B cell (primary cell): Measurements from ENCODE around the gene IMMP2L. TPM values are rescaled to one million over a fixed set of nuclear protein-coding genes. Genes with fewer than 3 reads are reported as not detected.
A peak's percentile ranks its signal among the peaks of the same experiment; 100 is the strongest.

ENCODE experiments used
- ATAC-seq: fragments of 200-7000 bp; cut with Tn5 transposase; one replicate; pipeline ENCODE4 v1.10.0; 2021; ENCODE audit warnings: low read depth, mild to moderate bottlenecking, moderate number of reproducible peaks, moderate library complexity
- CTCF ChIA-PET: fragments of 350-600 bp; sonication (Branson Sonifier 250); formaldehyde crosslinking; loops from one replicate; lab custom pipeline; 2021; ENCODE audit warnings: antibody characterized with exemption, inconsistent platforms; lab: Charles Lee
- POLR2A ChIA-PET: fragments of 350-600 bp; sonication (Branson Sonifier 250); formaldehyde crosslinking; loops from one replicate; lab custom pipeline; 2021; ENCODE audit warnings: antibody characterized with exemption; lab: Charles Lee
- DNase-seq: peaks from one replicate; pipeline ENCODE4 v3.0.0; 2013
- H2AFZ ChIP-seq: 2 replicates; pipeline ENCODE4 v1.6.1; 2012; ENCODE audit warnings: mild to moderate bottlenecking, low read depth, low read length; ENCODE audit not compliant: insufficient read depth, poor library complexity, severe bottlenecking
- H3K27ac ChIP-seq, 2 donors: 1 replicate in 1 of 2; 2 replicates in 1 of 2; pipeline ENCODE4 v1.5.1; 2012 to 2013; ENCODE audit warnings: low read length in 2 of 2, mild to moderate bottlenecking in 2 of 2, moderate library complexity in 1 of 2
- H3K27me3 ChIP-seq, 4 experiments: fragments of 200-600 bp in 1 of 4; sonication (generic) in 1 of 4; replicated peaks in 1 of 4; 1 replicate in 2 of 4; 2 replicates in 2 of 4; pipeline versions ENCODE4 v1.6.1 to v1.7.0; 2013 to 2016; ENCODE audit warnings: low read length in 3 of 4, mild to moderate bottlenecking in 2 of 4, mixed read lengths in 1 of 4, moderate library complexity in 1 of 4; ENCODE audit not compliant: insufficient read depth in 4 of 4, control insufficient read depth in 3 of 4; ENCODE audit errors: control extremely low read depth in 1 of 4
- H3K36me3 ChIP-seq, 2 experiments: replicated peaks in 1 of 2; 1 replicate in 1 of 2; 2 replicates in 1 of 2; pipeline versions ENCODE4 v1.6.1 to v1.7.1; 2013; ENCODE audit warnings: low read length in 1 of 2; ENCODE audit not compliant: insufficient read depth in 2 of 2, control insufficient read depth in 1 of 2; ENCODE audit errors: control extremely low read depth in 1 of 2, extremely low read depth in 1 of 2
- H3K4me1 ChIP-seq, 2 donors: fragments of 200-600 bp in 1 of 2; sonication (generic) in 1 of 2; 1 replicate in 1 of 2; 2 replicates in 1 of 2; pipeline versions ENCODE4 v1.5.1 to v1.6.1; 2013 to 2017; ENCODE audit warnings: low read length in 2 of 2; ENCODE audit not compliant: control insufficient read depth in 2 of 2, insufficient read depth in 2 of 2
- H3K4me2 ChIP-seq: replicated peaks from 2 replicates; pipeline ENCODE3; 2012; ENCODE audit warnings: mild to moderate bottlenecking, low read depth, low read length; ENCODE audit not compliant: poor library complexity, severe bottlenecking
- H3K4me3 ChIP-seq, 5 experiments: fragments of 200-600 bp in 1 of 5; sonication (generic) in 1 of 5; 1 replicate in 3 of 5; 2 replicates in 2 of 5; pipeline versions ENCODE4 v1.5.1 to v1.7.0; 2011 to 2016; ENCODE audit warnings: low read length in 4 of 5, mild to moderate bottlenecking in 4 of 5, low read depth in 2 of 5, control low read depth in 1 of 5, moderate library complexity in 1 of 5; ENCODE audit not compliant: insufficient read depth in 1 of 5; ENCODE audit errors: control extremely low read depth in 1 of 5, extremely low read depth in 1 of 5
- H3K79me2 ChIP-seq: fragments of 200-600 bp; sonication (generic); one replicate; pipeline ENCODE4 v1.6.0; 2016; ENCODE audit warnings: low read length; ENCODE audit not compliant: control insufficient read depth, insufficient read depth
- H3K9ac ChIP-seq: fragments of 200-600 bp; sonication (generic); 2 replicates; pipeline ENCODE4 v1.6.1; 2017; ENCODE audit warnings: mild to moderate bottlenecking, low read length, moderate library complexity
- H3K9me3 ChIP-seq, 3 donors: one replicate each; pipeline versions ENCODE4 v1.6.1 to v1.7.1; 2013; ENCODE audit warnings: low read length in 2 of 3; ENCODE audit not compliant: control insufficient read depth in 2 of 3, insufficient read depth in 1 of 3; ENCODE audit errors: control extremely low read depth in 1 of 3
- H4K20me1 ChIP-seq: 2 replicates; pipeline ENCODE4 v1.6.0; 2012; ENCODE audit warnings: mild to moderate bottlenecking, low read length; ENCODE audit not compliant: insufficient read depth, control insufficient read depth, poor library complexity, severe bottlenecking
- H3K27ac Mint-ChIP-seq: one replicate; pipeline ENCODE4 v1.8.0; 2021; ENCODE audit warnings: mixed read lengths
- H3K27me3 Mint-ChIP-seq: one replicate; pipeline ENCODE4 v1.8.0; 2021; ENCODE audit warnings: mixed read lengths
- H3K4me1 Mint-ChIP-seq: one replicate; pipeline ENCODE4 v1.8.0; 2021; ENCODE audit warnings: mixed read lengths
- H3K4me3 Mint-ChIP-seq: one replicate; pipeline ENCODE4 v1.8.0; 2021; ENCODE audit warnings: mixed read lengths
- H3K9me3 Mint-ChIP-seq: one replicate; pipeline ENCODE4 v1.8.0; 2022; ENCODE audit warnings: mixed read lengths; ENCODE audit not compliant: insufficient read depth
- EZH2 ChIP-seq: IDR thresholded peaks from 2 replicates; pipeline ENCODE4 v1.6.1; 2012; ENCODE audit warnings: borderline replicate concordance, low read depth, mild to moderate bottlenecking, moderate library complexity, low read length; ENCODE audit not compliant: insufficient read depth, poor library complexity, severe bottlenecking
- WGBS: methylation state at CpG from one replicate; pipeline ENCODE4 v1.1.5; 2013; ENCODE audit warnings: missing lambda C conversion rate; ENCODE audit not compliant: insufficient coverage; 5-methylcytosine and 5-hydroxymethylcytosine counted together
- intact Hi-C: fragments of 100-400 bp; cut with micrococcal nuclease; formaldehyde crosslinking; loops from one replicate; pipeline ENCODE4 v1.10.0; 2022
- polyA plus RNA-seq: library from polyadenylated mRNA; depleted of rRNA; stranded (reverse); fragments of >200 nt; gene quantifications from 2 replicates; pipeline ENCODE4 v1.2.3, GENCODE V29; 2012
- total RNA-seq, 2 donors: library from RNA; stranded (reverse); fragments of 120-200 nt in 1 of 2; gene quantifications; 1 replicate in 1 of 2; 2 replicates in 1 of 2; pipeline versions ENCODE4 v1.2.3 to v1.2.4, GENCODE V29; 2013 to 2022
- TF ChIP-seq, protein P1 (sequence below): fragments of 200-600 bp; IDR thresholded peaks from one replicate; pipeline ENCODE4 v1.8.0; 2022; ENCODE audit warnings: antibody characterized with exemption, mild to moderate bottlenecking

Gene IMMP2L
- total and polyA plus RNA-seq, 2 donors (not counting 1 experiment from before 2014, with no cell fraction given) = 3.8 to 34.2 TPM

DNA sequence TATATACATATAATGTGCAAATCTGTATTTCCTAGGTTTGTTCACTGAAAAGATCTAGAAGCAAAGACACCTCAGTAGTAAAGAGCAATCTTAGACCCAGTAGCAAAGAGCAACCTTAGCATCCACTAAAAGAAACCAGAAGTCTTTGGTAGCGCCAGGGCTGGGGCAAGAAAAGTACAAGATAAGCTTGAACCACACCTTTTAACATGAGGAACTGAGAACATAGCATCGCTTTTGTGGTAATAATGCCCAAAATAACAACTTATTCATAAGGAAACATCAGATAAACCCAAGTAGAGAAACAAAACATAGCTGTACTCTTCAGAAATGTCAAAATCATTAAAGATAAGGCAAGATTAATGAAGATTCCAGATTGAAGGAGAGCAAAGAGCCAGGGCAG, 173.4 kb downstream of the IMMP2L start:
- Histone ChIP-seq H3K36me3 (no peaks in the 10 kb centered on the region), H3K27ac (peak overlapping the region in 1 of 2 donors; percentile 20), H3K4me2 (peak overlapping the region; percentile 26), H4K20me1 (no peaks in the 10 kb centered on the region), H3K4me3 (no peak overlapping the region), H3K79me2 (no peaks in the 10 kb centered on the region), H3K9ac (peak overlapping the region; percentile 17), H3K27me3 (no peaks in the 10 kb centered on the region), H3K4me1 (peaks cover 10 to 11% of the 10 kb centered on the region in 2 donors), H3K9me3 (peaks cover 0 to 3% (median 0%) of the 10 kb centered on the region in 3 donors), H2AFZ (no peak overlapping the region)
- Mint-ChIP-seq H3K27ac (peak overlapping the region; percentile 76), H3K4me1 (peaks cover 20% of the 10 kb centered on the region), H3K9me3 (peaks cover 2% of the 10 kb centered on the region), H3K4me3 (peak overlapping the region; percentile 15), H3K27me3 (no peaks in the 10 kb centered on the region)
- WGBS = no CpG with 5 or more reads among the region's 2 CpGs
- ATAC-seq (peak; percentile 51), DNase-seq (peak; percentile 24)
- TF ChIP-seq, protein P1, sequence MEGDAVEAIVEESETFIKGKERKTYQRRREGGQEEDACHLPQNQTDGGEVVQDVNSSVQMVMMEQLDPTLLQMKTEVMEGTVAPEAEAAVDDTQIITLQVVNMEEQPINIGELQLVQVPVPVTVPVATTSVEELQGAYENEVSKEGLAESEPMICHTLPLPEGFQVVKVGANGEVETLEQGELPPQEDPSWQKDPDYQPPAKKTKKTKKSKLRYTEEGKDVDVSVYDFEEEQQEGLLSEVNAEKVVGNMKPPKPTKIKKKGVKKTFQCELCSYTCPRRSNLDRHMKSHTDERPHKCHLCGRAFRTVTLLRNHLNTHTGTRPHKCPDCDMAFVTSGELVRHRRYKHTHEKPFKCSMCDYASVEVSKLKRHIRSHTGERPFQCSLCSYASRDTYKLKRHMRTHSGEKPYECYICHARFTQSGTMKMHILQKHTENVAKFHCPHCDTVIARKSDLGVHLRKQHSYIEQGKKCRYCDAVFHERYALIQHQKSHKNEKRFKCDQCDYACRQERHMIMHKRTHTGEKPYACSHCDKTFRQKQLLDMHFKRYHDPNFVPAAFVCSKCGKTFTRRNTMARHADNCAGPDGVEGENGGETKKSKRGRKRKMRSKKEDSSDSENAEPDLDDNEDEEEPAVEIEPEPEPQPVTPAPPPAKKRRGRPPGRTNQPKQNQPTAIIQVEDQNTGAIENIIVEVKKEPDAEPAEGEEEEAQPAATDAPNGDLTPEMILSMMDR = no peak
- TF ChIP-seq EZH2 = no peak
- intact Hi-C loops = no loop called here
- ChIA-PET POLR2A (no interaction called here), CTCF (no interaction called here)

DNA sequence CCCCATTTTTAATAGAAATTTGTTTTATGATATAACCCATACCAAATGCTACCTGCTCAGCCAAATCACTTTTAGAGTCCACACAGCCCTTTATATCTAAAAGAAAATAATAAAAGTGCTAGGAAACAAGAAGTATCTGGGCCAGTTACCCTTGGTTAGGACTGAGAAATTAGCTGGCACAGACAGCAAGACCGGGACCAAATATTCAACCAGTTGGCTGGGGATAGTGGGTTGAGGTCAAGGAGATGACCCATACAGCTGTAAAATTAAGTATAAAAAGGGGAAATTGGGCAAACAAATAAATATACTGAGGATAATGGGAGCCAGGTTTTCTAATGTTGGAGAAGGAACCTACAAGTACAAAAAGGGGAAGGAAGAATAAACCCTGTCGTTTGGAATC, 174.3 kb downstream of the IMMP2L start:
- no peak overlapping the region for H3K9ac ChIP-seq
- no peaks in the 10 kb centered on the region for H4K20me1 ChIP-seq
- peaks cover 10 to 11% of the 10 kb centered on the region in 2 donors for H3K4me1 ChIP-seq
- no peaks in the 10 kb centered on the region for H3K36me3 ChIP-seq
- no peak overlapping the region for H3K27ac ChIP-seq
- Mint-ChIP-seq H3K27ac (no peak overlapping the region), H3K27me3 (no peaks in the 10 kb centered on the region), H3K4me1 (peaks cover 20% of the 10 kb centered on the region), H3K4me3 (no peak overlapping the region), H3K9me3 (peaks cover 2% of the 10 kb centered on the region)
- H3K4me2 ChIP-seq = no peak overlapping the region
- ChIA-PET CTCF (no interaction called here), POLR2A (no interaction called here)
- TF ChIP-seq, protein P1 = no peak
- TF ChIP-seq EZH2 = no peak
- H3K27me3 ChIP-seq = no peaks in the 10 kb centered on the region
- H3K79me2 ChIP-seq = no peaks in the 10 kb centered on the region
- H3K4me3 ChIP-seq = no peak overlapping the region
- H2AFZ ChIP-seq = no peak overlapping the region
- ATAC-seq (no peak), DNase-seq (no peak)
- H3K9me3 ChIP-seq = peaks cover 0 to 3% (median 0%) of the 10 kb centered on the region in 3 donors
- 100% methylated on average over 1 of the region's 2 CpGs for WGBS
- intact Hi-C loops = no loop called here
